K562 (cell line): Measurements from ENCODE around the gene XRRA1. TPM values are rescaled to one million over a fixed set of nuclear protein-coding genes. Genes with fewer than 3 reads are reported as not detected.

Experiments used
- CHD7 ChIP-seq: fragments of 200-600 bp; sonication (generic); IDR thresholded peaks from one replicate; pipeline ENCODE4 v1.6.1; 2012; ENCODE audit warnings: mild to moderate bottlenecking, low read depth, low read length, inconsistent platforms
- DPF2 ChIP-seq: fragments of 450-650 bp; IDR thresholded peaks from 2 replicates; pipeline ENCODE4 v1.6.1; 2016
- HEY1 ChIP-seq: fragments of 250-450 bp; sonication (Bioruptor Pico); IDR thresholded peaks from 2 replicates; pipeline ENCODE4 v1.5.0; 2020; ENCODE audit warnings: mild to moderate bottlenecking, moderate library complexity, borderline replicate concordance
- HLTF ChIP-seq: fragments of 450-650 bp; IDR thresholded peaks from 2 replicates; pipeline ENCODE4 v1.6.1; 2016
- HNRNPL ChIP-seq: fragments of 200-400 bp; formaldehyde crosslinking; IDR thresholded peaks from 2 replicates; pipeline ENCODE4 v1.6.1; 2017; ENCODE audit warnings: low read depth, mild to moderate bottlenecking, low read length
- MAZ ChIP-seq, 2 experiments: fragments of 450-650 bp in 1 of 2; sonication (generic) in 1 of 2; formaldehyde crosslinking; IDR thresholded peaks in 1 of 2; conservative IDR thresholded peaks in 1 of 2; 2 replicates each; pipeline versions ENCODE4 v1.4.0 to v1.5.0; 2020; ENCODE audit warnings: mild to moderate bottlenecking in 1 of 2, missing genetic modification reagents in 1 of 2
- MEF2D ChIP-seq: conservative IDR thresholded peaks from 2 replicates; pipeline ENCODE4 v1.6.1; 2016; ENCODE audit warnings: low read depth, missing genetic modification characterization, missing compliant biosample characterization
- NR2C1 ChIP-seq, 2 experiments: fragments of 450-650 bp; IDR thresholded peaks; 2 replicates each; pipeline ENCODE4 v1.6.1; 2017; ENCODE audit warnings: mild to moderate bottlenecking in 2 of 2, antibody characterized with exemption in 1 of 2, inconsistent platforms in 1 of 2, missing compliant biosample characterization in 1 of 2, missing genetic modification characterization in 1 of 2
- SPI1 ChIP-seq: IDR thresholded peaks from 2 replicates; pipeline ENCODE4 v1.6.1; 2011; ENCODE audit warnings: low read depth, low read length, control low read depth, borderline replicate concordance
- TGIF2 ChIP-seq: sonication (generic); formaldehyde crosslinking; IDR thresholded peaks from 2 replicates; pipeline ENCODE4 v1.8.1; 2022; ENCODE audit warnings: mild to moderate bottlenecking, missing genetic modification reagents, moderate library complexity
- XRCC5 ChIP-seq: fragments of 200-400 bp; formaldehyde crosslinking; IDR thresholded peaks from 2 replicates; pipeline ENCODE4 v1.6.1; 2017; ENCODE audit warnings: low read depth, mild to moderate bottlenecking, low read length
- ZNF699 ChIP-seq: fragments of 250-450 bp; sonication (Bioruptor Pico); IDR thresholded peaks from 2 replicates; pipeline ENCODE4 v1.8.0; 2021; ENCODE audit warnings: mild to moderate bottlenecking, moderate library complexity; ENCODE audit not compliant: insufficient replicate concordance
- polyA plus RNA-seq, 8 experiments: library from polyadenylated mRNA; depleted of rRNA in 4 of 8; stranded (reverse) in 5 of 8; unstranded in 3 of 8; fragments of >200 nt; fragmentation: Nextera tagmentation in 2 of 8; fragmentation: Illumina TruSeq in 1 of 8; extraction: Ambion mirVana in 2 of 8; extraction: Trizol in 1 of 8; gene quantifications; 2 replicates each; pipeline versions ENCODE4 v1.2.1 to v1.2.3, GENCODE V29; 2011 to 2014; ENCODE audit warnings: inconsistent platforms in 1 of 8, missing spikeins in 1 of 8
- total RNA-seq, 7 experiments: library from RNA; depleted of rRNA in 6 of 7; stranded (reverse); fragments of >200 nt in 6 of 7; fragmentation: Illumina TruSeq in 2 of 7; extraction: Trizol in 2 of 7; gene quantifications; 2 replicates each; pipeline versions ENCODE4 v1.2.1 to v1.2.3, GENCODE V29; 2011 to 2021; ENCODE audit warnings: low replicate concordance in 1 of 7
- TF ChIP-seq, protein P1 (sequence below): fragments of 450-650 bp; formaldehyde crosslinking; conservative IDR thresholded peaks from 2 replicates; pipeline ENCODE4 v1.4.0; 2022; ENCODE audit warnings: mild to moderate bottlenecking, missing genetic modification characterization

The XRRA1 gene
- total and polyA plus RNA-seq, 9 of the 15 experiments (the other 6 are each of a cell fraction or from before 2014, with no cell fraction given) = 5.0 to 22.5 (median 16.0) TPM

DNA sequence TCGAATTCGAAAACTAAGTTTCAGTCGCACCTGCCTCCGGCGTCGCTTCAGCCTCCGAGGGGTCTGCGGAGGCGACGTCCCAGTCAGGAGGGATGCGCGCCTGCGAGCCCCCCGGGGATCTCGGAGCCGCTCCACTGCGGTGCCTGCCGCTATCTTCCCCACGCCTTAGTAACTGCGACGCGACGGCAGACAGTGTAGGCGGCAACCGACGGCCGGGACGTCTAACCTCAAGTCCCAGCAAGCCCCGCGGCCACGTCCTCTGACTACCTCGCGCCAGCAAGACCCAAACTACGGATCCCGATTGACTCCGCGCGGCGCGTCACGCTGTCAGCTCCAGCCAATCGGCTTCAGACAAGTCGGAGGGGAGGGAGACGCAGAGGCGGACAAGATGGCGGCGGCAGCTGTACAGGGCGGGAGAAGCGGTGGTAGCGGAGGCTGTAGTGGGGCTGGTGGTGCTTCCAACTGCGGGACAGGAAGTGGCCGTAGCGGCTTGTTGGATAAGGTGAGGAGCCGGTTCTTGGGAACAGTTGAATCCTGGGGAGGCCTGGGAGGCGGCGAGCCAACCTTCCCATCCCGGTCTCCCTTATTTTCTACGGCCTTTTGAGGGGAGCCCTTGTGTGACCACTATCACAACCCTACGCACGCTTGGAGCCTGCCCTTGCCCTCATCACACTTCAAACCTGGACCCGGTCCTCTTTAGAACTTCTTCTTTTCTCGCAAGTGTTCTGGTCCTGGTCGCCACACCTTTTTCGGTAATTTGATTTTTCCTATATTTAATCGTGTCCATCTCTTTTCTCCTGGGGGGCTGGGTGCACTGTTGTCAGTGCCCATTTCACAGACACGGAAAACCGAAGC is at the start of gene XRRA1, which contains the start of gene SPCS2 (continued):
- TF ChIP-seq CHD7 = no peak
- TF ChIP-seq, protein P1, sequence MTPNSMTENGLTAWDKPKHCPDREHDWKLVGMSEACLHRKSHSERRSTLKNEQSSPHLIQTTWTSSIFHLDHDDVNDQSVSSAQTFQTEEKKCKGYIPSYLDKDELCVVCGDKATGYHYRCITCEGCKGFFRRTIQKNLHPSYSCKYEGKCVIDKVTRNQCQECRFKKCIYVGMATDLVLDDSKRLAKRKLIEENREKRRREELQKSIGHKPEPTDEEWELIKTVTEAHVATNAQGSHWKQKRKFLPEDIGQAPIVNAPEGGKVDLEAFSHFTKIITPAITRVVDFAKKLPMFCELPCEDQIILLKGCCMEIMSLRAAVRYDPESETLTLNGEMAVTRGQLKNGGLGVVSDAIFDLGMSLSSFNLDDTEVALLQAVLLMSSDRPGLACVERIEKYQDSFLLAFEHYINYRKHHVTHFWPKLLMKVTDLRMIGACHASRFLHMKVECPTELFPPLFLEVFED (CRISPR knock-in tag) = no peak
- TF ChIP-seq MEF2D = no peak
- TF ChIP-seq TGIF2 (CRISPR knock-in tag) = no peak
- no peak for TF ChIP-seq HLTF
- TF ChIP-seq HEY1 (CRISPR knock-in tag) = no peak
- peak; percentile 12; the same call in 1 of the 2 replicates for TF ChIP-seq DPF2
- TF ChIP-seq SPI1 = no peak
- no peak for TF ChIP-seq NR2C1 (IDR thresholded peaks at IDR 0.05)
- TF ChIP-seq NR2C1 (tag; IDR thresholded peaks at IDR 0.05) = peak; percentile 56; the same call in 1 of the 2 replicates
- TF ChIP-seq MAZ (CRISPR knock-in tag; conservative IDR thresholded peaks at IDR 0.05 in 1 of 2, IDR thresholded peaks at IDR 0.05 in 1 of 2) = peak; percentile 78 to 82
- no peak for TF ChIP-seq HNRNPL
- TF ChIP-seq ZNF699 = no peak
- no peak for TF ChIP-seq XRCC5
